ENCODE results near the gene ME2.

Gene ME2

GRCh38 chr18:50895350-50896045 is 16.6 kb downstream of the ME2 start:
- TF ChIP-seq CTCF (IDR thresholded peaks at IDR 0.05; ENCODE audit: low read depth, low read length), result no peak
- H3K4me3 ChIP-seq (replicated peaks in 1 of 2; ENCODE audit: low read depth in 2 of 2, low read length in 2 of 2), result no peak overlapping the region
- DNase-seq (ENCODE audit: low read depth in 2 of 2), result no peak

- DNase-seq (ENCODE audit: low read depth in 2 of 2), result no peak
These were observed 17.2 kb downstream of the ME2 start for GRCh38 chr18:50896093-50896492.

GRCh38 chr18:50898919-50899318 is 20.0 kb downstream of the ME2 start:
- no peak for DNase-seq (ENCODE audit: low read depth in 2 of 2)
- no peak for TF ChIP-seq CTCF (IDR thresholded peaks at IDR 0.05; ENCODE audit: low read depth, low read length)
- H3K4me3 ChIP-seq (replicated peaks in 1 of 2; ENCODE audit: low read depth in 2 of 2, low read length in 2 of 2), result no peak overlapping the region

More at GRCh38 chr18:50896093-50896492, 17.2 kb downstream of the ME2 start:
- no peak overlapping the region for H3K4me3 ChIP-seq (replicated peaks in 1 of 2; ENCODE audit: low read depth in 2 of 2, low read length in 2 of 2)
- no peak for TF ChIP-seq CTCF (IDR thresholded peaks at IDR 0.05; ENCODE audit: low read depth, low read length)

DNA sequence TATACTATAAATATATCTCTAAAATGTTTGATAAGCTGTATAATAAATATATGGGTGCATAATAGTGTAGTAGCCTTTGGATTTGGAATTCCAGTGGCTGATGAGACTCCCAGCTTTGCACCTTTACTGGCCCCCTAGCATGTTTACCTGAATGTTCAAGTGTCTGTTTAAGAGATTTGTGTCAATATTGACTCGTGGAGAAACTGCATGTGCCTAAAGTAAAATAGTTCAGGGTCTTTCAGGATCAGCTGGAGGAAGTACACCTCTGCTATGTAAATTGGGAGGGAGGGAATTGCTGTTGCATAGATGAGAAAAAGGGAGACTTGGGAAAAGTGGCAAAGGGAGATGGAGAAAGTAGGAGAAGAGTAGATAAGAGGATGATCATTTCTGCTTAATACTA is 23.9 kb downstream of the ME2 start:
- no peak for TF ChIP-seq CTCF (IDR thresholded peaks at IDR 0.05; ENCODE audit: low read depth, low read length)
- H3K4me3 ChIP-seq (replicated peaks in 1 of 2; ENCODE audit: low read depth in 2 of 2, low read length in 2 of 2), result no peak overlapping the region
- no peak for DNase-seq (ENCODE audit: low read depth in 2 of 2)

GRCh38 chr18:50906843-50907242 is 27.9 kb downstream of the ME2 start:
- no peak for DNase-seq (ENCODE audit: low read depth in 2 of 2)
- no peak for TF ChIP-seq CTCF (IDR thresholded peaks at IDR 0.05; ENCODE audit: low read depth, low read length)
- no peak overlapping the region for H3K4me3 ChIP-seq (replicated peaks in 1 of 2; ENCODE audit: low read depth in 2 of 2, low read length in 2 of 2)

GRCh38 chr18:50909261-50909660 is 30.3 kb downstream of the ME2 start:
- TF ChIP-seq CTCF (IDR thresholded peaks at IDR 0.05; ENCODE audit: low read depth, low read length), result no peak
- no peak overlapping the region for H3K4me3 ChIP-seq (replicated peaks in 1 of 2; ENCODE audit: low read depth in 2 of 2, low read length in 2 of 2)
- no peak for DNase-seq (ENCODE audit: low read depth in 2 of 2)

GRCh38 chr18:50911006-50911405 is 32.1 kb downstream of the ME2 start:
- DNase-seq (ENCODE audit: low read depth in 2 of 2), result no peak
- H3K4me3 ChIP-seq (replicated peaks in 1 of 2; ENCODE audit: low read depth in 2 of 2, low read length in 2 of 2), result no peak overlapping the region
- no peak for TF ChIP-seq CTCF (IDR thresholded peaks at IDR 0.05; ENCODE audit: low read depth, low read length)
